ENCODE measurements around the gene TPRX1. TPM values are rescaled to one million over a fixed set of nuclear protein-coding genes. Genes with fewer than 3 reads are reported as not detected.
"Not testable (repeated sequence)": the region's sequence is repeated elsewhere in the genome, so short reads cannot be mapped to it uniquely, and the experiment has no call there.

Gene TPRX1
- total and polyA plus RNA-seq, 2 donors (not counting 3 experiments of a cell fraction or from before 2014, with no cell fraction given), result not detected

DNA sequence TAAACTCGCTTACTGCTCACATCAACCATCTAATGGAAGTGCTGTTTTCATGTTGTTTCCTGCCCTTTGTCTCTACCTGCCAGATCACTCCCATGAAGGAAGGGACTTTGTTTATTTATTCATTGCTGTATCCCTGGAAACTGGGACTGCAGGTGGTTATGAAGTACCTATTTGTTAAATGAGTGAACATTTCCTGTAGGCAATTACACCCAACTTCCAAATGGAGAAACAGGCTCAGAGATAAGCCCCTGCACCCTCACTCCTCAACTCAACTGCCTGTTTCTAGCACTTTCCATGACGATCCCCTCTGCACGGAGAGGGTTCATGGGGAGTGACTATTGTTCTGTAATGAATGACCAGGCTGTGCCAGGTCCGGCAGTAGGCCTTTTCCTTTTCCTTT lies 27.8 kb downstream of the TPRX1 start:
- DNase-seq (ENCODE audit: low read depth, low spot score) (peak; percentile 91), FAIRE-seq (no peak)
- H3K4me3 ChIP-seq (replicated peaks in 1 of 3; ENCODE audit: insufficient read depth in 1 of 3, low read depth in 1 of 3, low read length in 3 of 3), result no peak overlapping the region
- dilution Hi-C loops (cut with MboI; ENCODE audit: extremely low pct_ligation_motif_present, low sequenced_read_pairs), result no loop called here
- no TSS peak for BruUV-seq (replicated peaks)
- H3K79me2 ChIP-seq (ENCODE audit: control insufficient read depth, insufficient read depth, low read length), result peaks cover 29% of the 10 kb centered on the region
- H3K27ac ChIP-seq (ENCODE audit: insufficient read depth, low read depth, low read length), result peak overlapping the region; percentile 34
- H3K27me3 ChIP-seq (ENCODE audit: control insufficient read depth in 2 of 2, insufficient read depth in 2 of 2, low read length in 2 of 2), result no peaks in the 10 kb centered on the region
- H3K9ac ChIP-seq (replicated peaks; ENCODE audit: extremely low read depth, insufficient read depth, low read length), result no peak overlapping the region
- no peaks in the 10 kb centered on the region for H3K9me1 ChIP-seq (replicated peaks; ENCODE audit: control insufficient read depth, extremely low read depth, insufficient read depth, low read length)
- TF ChIP-seq JUN (IDR thresholded peaks at IDR 0.05; ENCODE audit: borderline replicate concordance, insufficient read depth, insufficient read length, low read depth) (no peak), FOS (IDR thresholded peaks at IDR 0.05; ENCODE audit: borderline replicate concordance, insufficient read depth, low read length) (no peak), EZH2 (IDR thresholded peaks at IDR 0.05; ENCODE audit: borderline replicate concordance, low read depth, low read length, severe bottlenecking) (no peak), POLR2AphosphoS5 (IDR thresholded peaks at IDR 0.05; ENCODE audit: insufficient read depth, low read depth, low read length) (no peak), MYC (IDR thresholded peaks at IDR 0.05; ENCODE audit: low read depth, low read length) (no peak), POLR2A (IDR thresholded peaks at IDR 0.05; ENCODE audit: low read depth, low read length) (no peak), GATA2 (IDR thresholded peaks at IDR 0.05; ENCODE audit: insufficient read depth, insufficient read length, low read depth, low read length) (no peak)
- TF ChIP-seq, protein P1, sequence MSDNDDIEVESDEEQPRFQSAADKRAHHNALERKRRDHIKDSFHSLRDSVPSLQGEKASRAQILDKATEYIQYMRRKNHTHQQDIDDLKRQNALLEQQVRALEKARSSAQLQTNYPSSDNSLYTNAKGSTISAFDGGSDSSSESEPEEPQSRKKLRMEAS (IDR thresholded peaks at IDR 0.05; ENCODE audit: insufficient read depth, insufficient read length), result no peak
- TF ChIP-seq, protein P2, sequence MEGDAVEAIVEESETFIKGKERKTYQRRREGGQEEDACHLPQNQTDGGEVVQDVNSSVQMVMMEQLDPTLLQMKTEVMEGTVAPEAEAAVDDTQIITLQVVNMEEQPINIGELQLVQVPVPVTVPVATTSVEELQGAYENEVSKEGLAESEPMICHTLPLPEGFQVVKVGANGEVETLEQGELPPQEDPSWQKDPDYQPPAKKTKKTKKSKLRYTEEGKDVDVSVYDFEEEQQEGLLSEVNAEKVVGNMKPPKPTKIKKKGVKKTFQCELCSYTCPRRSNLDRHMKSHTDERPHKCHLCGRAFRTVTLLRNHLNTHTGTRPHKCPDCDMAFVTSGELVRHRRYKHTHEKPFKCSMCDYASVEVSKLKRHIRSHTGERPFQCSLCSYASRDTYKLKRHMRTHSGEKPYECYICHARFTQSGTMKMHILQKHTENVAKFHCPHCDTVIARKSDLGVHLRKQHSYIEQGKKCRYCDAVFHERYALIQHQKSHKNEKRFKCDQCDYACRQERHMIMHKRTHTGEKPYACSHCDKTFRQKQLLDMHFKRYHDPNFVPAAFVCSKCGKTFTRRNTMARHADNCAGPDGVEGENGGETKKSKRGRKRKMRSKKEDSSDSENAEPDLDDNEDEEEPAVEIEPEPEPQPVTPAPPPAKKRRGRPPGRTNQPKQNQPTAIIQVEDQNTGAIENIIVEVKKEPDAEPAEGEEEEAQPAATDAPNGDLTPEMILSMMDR (IDR thresholded peaks at IDR 0.05; ENCODE audit: extremely low read depth in 1 of 2, insufficient read depth in 1 of 2, low read depth in 1 of 2, low read length in 2 of 2), result no peak
- H3K36me3 ChIP-seq (ENCODE audit: control insufficient read depth in 2 of 2, extremely low read depth in 1 of 2, insufficient read depth in 2 of 2, low read length in 2 of 2), result peaks cover 0 to 5% of the 10 kb centered on the region in 2 experiments
- ChIA-PET CTCF (interaction anchor here (2.1 kb wide), 1 partner anchor 11 kb away, joined by 13 read pairs; no protein-coding TSS in a partner anchor), POLR2A (no interaction called here)
- H2AFZ ChIP-seq (ENCODE audit: low read depth, low read length), result no peak overlapping the region
- intact Hi-C loops (cut with micrococcal nuclease), result no loop called here
- H3K9me3 ChIP-seq (replicated peaks; ENCODE audit: control insufficient read depth, insufficient read depth, low read length), result no peaks in the 10 kb centered on the region
- H4K20me1 ChIP-seq (replicated peaks; ENCODE audit: control insufficient read depth, extremely low read depth, insufficient read depth, low read length), result no peaks in the 10 kb centered on the region
- H3K4me2 ChIP-seq (ENCODE audit: insufficient read depth, low read length), result no peak overlapping the region
- peaks cover 14% of the 10 kb centered on the region for H3K4me1 ChIP-seq (ENCODE audit: control insufficient read depth, extremely low read depth, insufficient read depth, low read length)

DNA sequence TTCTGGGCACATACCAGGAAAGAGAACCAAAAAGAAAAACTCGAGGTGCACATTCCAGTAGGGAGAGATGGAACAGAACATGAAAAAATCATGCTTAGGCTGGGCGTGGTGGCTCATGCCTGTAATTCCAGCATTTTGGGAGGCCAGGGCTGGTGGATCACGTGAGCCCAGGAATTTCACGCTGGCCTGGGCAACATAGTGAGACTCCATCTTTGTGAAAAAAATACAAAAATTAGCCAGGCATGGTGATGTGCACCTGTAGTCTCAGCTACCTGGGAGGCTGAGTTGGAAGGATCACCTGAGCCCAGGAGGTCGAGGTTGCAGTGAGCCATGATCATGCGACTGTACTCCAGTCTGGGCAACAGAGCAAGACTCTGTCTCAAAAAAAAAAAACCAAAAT lies 33.1 kb downstream of the TPRX1 start:
- H4K20me1 ChIP-seq (replicated peaks; ENCODE audit: control insufficient read depth, extremely low read depth, insufficient read depth, low read length); H2AFZ ChIP-seq (ENCODE audit: low read depth, low read length); BruUV-seq (replicated peaks); H3K27me3 ChIP-seq (ENCODE audit: control insufficient read depth in 2 of 2, insufficient read depth in 2 of 2, low read length in 2 of 2); H3K9ac ChIP-seq (replicated peaks; ENCODE audit: extremely low read depth, insufficient read depth, low read length); FAIRE-seq; H3K27ac ChIP-seq (ENCODE audit: insufficient read depth, low read depth, low read length); H3K9me1 ChIP-seq (replicated peaks; ENCODE audit: control insufficient read depth, extremely low read depth, insufficient read depth, low read length); H3K4me2 ChIP-seq (ENCODE audit: insufficient read depth, low read length); DNase-seq (ENCODE audit: low read depth, low spot score); dilution Hi-C loops (cut with MboI; ENCODE audit: extremely low pct_ligation_motif_present, low sequenced_read_pairs); H3K36me3 ChIP-seq (ENCODE audit: control insufficient read depth in 2 of 2, extremely low read depth in 1 of 2, insufficient read depth in 2 of 2, low read length in 2 of 2); H3K79me2 ChIP-seq (ENCODE audit: control insufficient read depth, insufficient read depth, low read length); POLR2A ChIA-PET; H3K4me1 ChIP-seq (ENCODE audit: control insufficient read depth, extremely low read depth, insufficient read depth, low read length); H3K9me3 ChIP-seq (replicated peaks; ENCODE audit: control insufficient read depth, insufficient read depth, low read length); intact Hi-C loops (cut with micrococcal nuclease); H3K4me3 ChIP-seq (replicated peaks in 1 of 3; ENCODE audit: insufficient read depth in 1 of 3, low read depth in 1 of 3, low read length in 3 of 3); CTCF ChIA-PET: not testable (repeated sequence)

Data from endothelial cell of umbilical vein (primary cell).